ENCODE results near the gene TJP1.

TJP1 gene

GRCh38 chr15:29863438-29863837, 41.2 kb upstream of the TJP1 start:
- TF ChIP-seq EZH2 (IDR thresholded peaks at IDR 0.05; ENCODE audit: borderline replicate concordance, low read depth, low read length, severe bottlenecking), result no peak
- TF ChIP-seq, protein P1, sequence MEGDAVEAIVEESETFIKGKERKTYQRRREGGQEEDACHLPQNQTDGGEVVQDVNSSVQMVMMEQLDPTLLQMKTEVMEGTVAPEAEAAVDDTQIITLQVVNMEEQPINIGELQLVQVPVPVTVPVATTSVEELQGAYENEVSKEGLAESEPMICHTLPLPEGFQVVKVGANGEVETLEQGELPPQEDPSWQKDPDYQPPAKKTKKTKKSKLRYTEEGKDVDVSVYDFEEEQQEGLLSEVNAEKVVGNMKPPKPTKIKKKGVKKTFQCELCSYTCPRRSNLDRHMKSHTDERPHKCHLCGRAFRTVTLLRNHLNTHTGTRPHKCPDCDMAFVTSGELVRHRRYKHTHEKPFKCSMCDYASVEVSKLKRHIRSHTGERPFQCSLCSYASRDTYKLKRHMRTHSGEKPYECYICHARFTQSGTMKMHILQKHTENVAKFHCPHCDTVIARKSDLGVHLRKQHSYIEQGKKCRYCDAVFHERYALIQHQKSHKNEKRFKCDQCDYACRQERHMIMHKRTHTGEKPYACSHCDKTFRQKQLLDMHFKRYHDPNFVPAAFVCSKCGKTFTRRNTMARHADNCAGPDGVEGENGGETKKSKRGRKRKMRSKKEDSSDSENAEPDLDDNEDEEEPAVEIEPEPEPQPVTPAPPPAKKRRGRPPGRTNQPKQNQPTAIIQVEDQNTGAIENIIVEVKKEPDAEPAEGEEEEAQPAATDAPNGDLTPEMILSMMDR (IDR thresholded peaks at IDR 0.05; ENCODE audit: borderline replicate concordance, extremely low read depth, low read length, poor library complexity, severe bottlenecking), result no peak
- no peak overlapping the region for H2AFZ ChIP-seq (ENCODE audit: low read depth, low read length)

DNA sequence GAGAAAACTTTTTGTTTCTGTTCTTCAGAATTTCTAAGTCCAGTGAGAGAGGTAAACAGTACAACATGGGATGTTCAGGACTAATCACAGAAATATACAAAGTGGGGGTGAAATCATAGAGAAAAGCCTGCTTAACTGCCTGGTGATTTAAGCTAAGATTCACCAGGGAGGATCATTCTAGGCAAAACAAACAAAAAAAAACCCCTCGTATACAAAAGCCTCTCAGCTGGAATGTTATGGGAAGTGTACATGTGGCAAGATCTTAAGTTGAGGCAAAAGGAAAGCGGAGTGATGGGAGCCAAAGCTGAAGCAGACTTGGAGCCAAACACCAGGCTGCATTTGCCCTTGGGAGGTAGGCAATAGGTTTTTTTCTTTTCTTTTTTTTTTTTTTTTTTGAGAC, 40.0 kb upstream of the TJP1 start:
- no peaks in the 10 kb centered on the region for H3K9me3 ChIP-seq (ENCODE audit: insufficient read depth, low read length, severe bottlenecking)
- H3K79me2 ChIP-seq (ENCODE audit: insufficient read depth, low read length), result no peaks in the 10 kb centered on the region
- H3K4me3 ChIP-seq (ENCODE audit: low read depth in 1 of 2, low read length in 2 of 2), result no peak overlapping the region
- no peak for DNase-seq
- no peaks in the 10 kb centered on the region for H4K20me1 ChIP-seq (ENCODE audit: insufficient read depth, low read length)
- no peak for ATAC-seq (ENCODE audit: insufficient read depth, low read depth)
- peaks cover 4% of the 10 kb centered on the region for H3K27me3 ChIP-seq (ENCODE audit: insufficient read depth, low read length, poor library complexity)
- 0 out of 2 replicates have a peak, but pooled peaks cover 2% of the 10 kb centered on the region for H3K4me1 ChIP-seq (ENCODE audit: insufficient read depth, low read length)
- H3K4me2 ChIP-seq (ENCODE audit: insufficient read depth, low read length), result no peak overlapping the region
- H3K9ac ChIP-seq (ENCODE audit: low read depth, low read length), result no peak overlapping the region
- no peak for TF ChIP-seq EZH2 (IDR thresholded peaks at IDR 0.05; ENCODE audit: borderline replicate concordance, low read depth, low read length, severe bottlenecking)
- H3K36me3 ChIP-seq (ENCODE audit: insufficient read depth, low read length), result no peaks in the 10 kb centered on the region
- no peak overlapping the region for H3K27ac ChIP-seq (ENCODE audit: low read length)
- no peak overlapping the region for H2AFZ ChIP-seq (ENCODE audit: low read depth, low read length)

More at GRCh38 chr15:29863438-29863837, 41.2 kb upstream of the TJP1 start:
- no peaks in the 10 kb centered on the region for H3K4me1 ChIP-seq (ENCODE audit: insufficient read depth, low read length)
- peaks cover 4% of the 10 kb centered on the region for H3K27me3 ChIP-seq (ENCODE audit: insufficient read depth, low read length, poor library complexity)
- no peaks in the 10 kb centered on the region for H4K20me1 ChIP-seq (ENCODE audit: insufficient read depth, low read length)
- H3K4me2 ChIP-seq (ENCODE audit: insufficient read depth, low read length), result no peak overlapping the region
- H3K9ac ChIP-seq (ENCODE audit: low read depth, low read length), result no peak overlapping the region
- no peaks in the 10 kb centered on the region for H3K9me3 ChIP-seq (ENCODE audit: insufficient read depth, low read length, severe bottlenecking)
- H3K36me3 ChIP-seq (ENCODE audit: insufficient read depth, low read length), result no peaks in the 10 kb centered on the region
- ATAC-seq (ENCODE audit: insufficient read depth, low read depth) (no peak), DNase-seq (no peak)
- H3K4me3 ChIP-seq (ENCODE audit: low read depth in 1 of 2, low read length in 2 of 2), result no peak overlapping the region
- no peaks in the 10 kb centered on the region for H3K79me2 ChIP-seq (ENCODE audit: insufficient read depth, low read length)
- no peak overlapping the region for H3K27ac ChIP-seq (ENCODE audit: low read length)

DNA sequence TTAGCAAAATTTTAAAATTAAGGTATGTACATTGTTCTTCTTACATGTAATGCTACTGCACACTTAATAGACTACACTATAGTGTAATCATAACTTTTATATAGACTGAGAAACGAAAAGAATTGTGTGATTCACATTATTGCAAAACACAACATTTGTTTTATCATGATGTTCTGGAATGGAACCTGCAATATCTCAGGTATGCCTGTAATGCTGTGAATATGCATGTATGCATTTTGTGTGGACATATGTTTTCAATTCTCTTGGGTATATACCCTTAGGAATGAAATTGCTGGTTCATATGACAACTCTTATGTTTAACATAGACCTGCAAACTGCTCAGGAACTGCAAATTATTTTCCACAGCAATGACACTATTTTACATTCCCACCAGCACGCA, 38.6 kb upstream of the TJP1 start:
- no peak overlapping the region for H2AFZ ChIP-seq (ENCODE audit: low read depth, low read length)
- no peak for TF ChIP-seq EZH2 (IDR thresholded peaks at IDR 0.05; ENCODE audit: borderline replicate concordance, low read depth, low read length, severe bottlenecking)
- TF ChIP-seq, protein P1 (IDR thresholded peaks at IDR 0.05; ENCODE audit: borderline replicate concordance, extremely low read depth, low read length, poor library complexity, severe bottlenecking), result no peak
- H3K27me3 ChIP-seq (ENCODE audit: insufficient read depth, low read length, poor library complexity), result peaks cover 2% of the 10 kb centered on the region
- no peaks in the 10 kb centered on the region for H3K36me3 ChIP-seq (ENCODE audit: insufficient read depth, low read length)
- no peak overlapping the region for H3K4me2 ChIP-seq (ENCODE audit: insufficient read depth, low read length)
- H4K20me1 ChIP-seq (ENCODE audit: insufficient read depth, low read length), result no peaks in the 10 kb centered on the region
- DNase-seq, result no peak
- 0 out of 2 replicates have a peak, but pooled peaks cover 4% of the 10 kb centered on the region for H3K4me1 ChIP-seq (ENCODE audit: insufficient read depth, low read length)
- H3K9me3 ChIP-seq (ENCODE audit: insufficient read depth, low read length, severe bottlenecking), result no peaks in the 10 kb centered on the region
- no peak overlapping the region for H3K4me3 ChIP-seq (ENCODE audit: low read depth in 1 of 2, low read length in 2 of 2)
- H3K27ac ChIP-seq (ENCODE audit: low read length), result no peak overlapping the region
- no peaks in the 10 kb centered on the region for H3K79me2 ChIP-seq (ENCODE audit: insufficient read depth, low read length)
- no peak for ATAC-seq (ENCODE audit: insufficient read depth, low read depth)
- no peak overlapping the region for H3K9ac ChIP-seq (ENCODE audit: low read depth, low read length)

DNA sequence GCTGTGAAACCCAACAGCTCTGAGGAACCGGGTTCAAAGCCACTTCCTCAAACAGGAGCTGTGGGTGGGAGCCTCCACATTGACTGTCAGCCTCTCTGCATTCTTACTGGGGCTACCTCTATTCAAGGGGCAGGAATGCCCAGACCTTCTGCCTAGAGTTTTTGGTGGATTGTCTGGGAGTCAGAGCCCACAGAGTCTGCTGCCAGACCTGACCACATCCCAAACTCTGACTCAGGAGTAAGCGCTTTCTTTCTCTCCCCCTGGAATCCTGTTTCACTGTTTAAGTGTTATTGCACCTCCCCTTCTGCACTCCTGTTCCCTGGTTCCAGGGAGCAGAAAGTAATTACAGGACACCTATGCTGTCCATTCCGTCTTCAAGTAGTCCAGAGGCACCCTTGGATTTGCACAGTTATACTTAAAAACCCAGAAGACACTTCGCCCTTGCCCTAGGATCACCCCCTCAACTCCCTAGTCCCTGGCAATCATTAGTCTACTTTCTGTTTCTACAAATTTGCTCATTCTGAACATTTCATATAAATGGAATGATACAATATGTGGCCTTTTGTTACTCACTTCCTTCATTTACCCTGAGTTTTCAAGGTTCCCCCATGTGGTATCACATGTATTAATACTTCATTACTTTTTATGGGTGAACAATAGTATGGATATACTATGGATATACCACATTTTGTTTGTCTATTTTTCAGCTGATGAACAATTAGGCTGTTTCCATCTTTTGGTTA, 37.9 kb upstream of the TJP1 start:
- TF ChIP-seq EZH2 (IDR thresholded peaks at IDR 0.05; ENCODE audit: borderline replicate concordance, low read depth, low read length, severe bottlenecking), result no peak
- TF ChIP-seq, protein P1 (IDR thresholded peaks at IDR 0.05; ENCODE audit: borderline replicate concordance, extremely low read depth, low read length, poor library complexity, severe bottlenecking), result no peak
- no peak overlapping the region for H3K27ac ChIP-seq (ENCODE audit: low read length)
- H4K20me1 ChIP-seq (ENCODE audit: insufficient read depth, low read length), result no peaks in the 10 kb centered on the region
- DNase-seq (no peak), ATAC-seq (ENCODE audit: insufficient read depth, low read depth) (no peak)
- no peaks in the 10 kb centered on the region for H3K79me2 ChIP-seq (ENCODE audit: insufficient read depth, low read length)
- H3K4me1 ChIP-seq (ENCODE audit: insufficient read depth, low read length), result 0 out of 2 replicates have a peak, but pooled peaks cover 4% of the 10 kb centered on the region
- H2AFZ ChIP-seq (ENCODE audit: low read depth, low read length), result no peak overlapping the region
- H3K36me3 ChIP-seq (ENCODE audit: insufficient read depth, low read length), result no peaks in the 10 kb centered on the region
- no peak overlapping the region for H3K4me3 ChIP-seq (ENCODE audit: low read depth in 1 of 2, low read length in 2 of 2)
- no peaks in the 10 kb centered on the region for H3K27me3 ChIP-seq (ENCODE audit: insufficient read depth, low read length, poor library complexity)
- no peaks in the 10 kb centered on the region for H3K9me3 ChIP-seq (ENCODE audit: insufficient read depth, low read length, severe bottlenecking)
- no peak overlapping the region for H3K9ac ChIP-seq (ENCODE audit: low read depth, low read length)
- no peak overlapping the region for H3K4me2 ChIP-seq (ENCODE audit: insufficient read depth, low read length)

All from DND-41 (cell line).